ENCODE data around the gene LRRC1. TPM values are rescaled to one million over a fixed set of nuclear protein-coding genes. Genes with fewer than 3 reads are reported as not detected.
A peak's percentile ranks its signal among the peaks of the same experiment; 100 is the strongest.

The LRRC1 gene
- total and polyA plus RNA-seq, 2 of the 13 experiments (the other 11 are each of a cell fraction or from before 2014, with no cell fraction given) = 15.6 to 27.7 TPM

GRCh38 chr6:53956068-53956711 lies 161.4 kb downstream of the LRRC1 start (continued):
- TF ChIP-seq ZBTB10 (CRISPR knock-in tag; IDR thresholded peaks at IDR 0.05; ENCODE audit: borderline replicate concordance) (no peak), NPAS2 (CRISPR knock-in tag; IDR thresholded peaks at IDR 0.05; ENCODE audit: borderline replicate concordance) (no peak), ZNF331 (CRISPR knock-in tag; IDR thresholded peaks at IDR 0.05) (0 out of 2 replicates have a peak, but pooled peaks have one; percentile 33), ZNF33B (CRISPR knock-in tag; IDR thresholded peaks at IDR 0.05) (0 out of 2 replicates have a peak, but pooled peaks have one; percentile 48), DR1 (CRISPR knock-in tag; IDR thresholded peaks at IDR 0.05) (no peak), CEBPG (CRISPR knock-in tag; IDR thresholded peaks at IDR 0.05) (no peak), SMARCE1 (IDR thresholded peaks at IDR 0.05; ENCODE audit: borderline replicate concordance) (no peak), NFKBIZ (CRISPR knock-in tag; IDR thresholded peaks at IDR 0.05) (peak; percentile 64; the same call in 1 of the 2 replicates), ARHGAP35 (CRISPR knock-in tag; IDR thresholded peaks at IDR 0.05; ENCODE audit: borderline replicate concordance) (no peak), DZIP1 (CRISPR knock-in tag; IDR thresholded peaks at IDR 0.05) (no peak), NR2F2 (IDR thresholded peaks at IDR 0.05; ENCODE audit: borderline replicate concordance, low read depth) (no peak), ZNF138 (CRISPR knock-in tag; IDR thresholded peaks at IDR 0.05; ENCODE audit: low read depth) (no peak), RAD21 (CRISPR knock-in tag; IDR thresholded peaks at IDR 0.05) (peak; percentile 92), ZNF703 (CRISPR knock-in tag; IDR thresholded peaks at IDR 0.05; ENCODE audit: borderline replicate concordance) (no peak), YY1 (IDR thresholded peaks at IDR 0.05; ENCODE audit: insufficient read depth, insufficient replicate concordance, low read depth, low read length) (peak; percentile 31), IKZF4 (CRISPR knock-in tag; IDR thresholded peaks at IDR 0.05; ENCODE audit: borderline replicate concordance, low read depth, not compliant biosample characterization) (no peak), GATAD2A (CRISPR knock-in tag; IDR thresholded peaks at IDR 0.05) (peak; percentile 36; the same call in 1 of the 2 replicates), BORCS8-MEF2B (CRISPR knock-in tag; IDR thresholded peaks at IDR 0.05) (peak; percentile 44; the same call in 1 of the 2 replicates), IRF1 (CRISPR knock-in tag; IDR thresholded peaks at IDR 0.05; ENCODE audit: low read depth) (no peak), KDM4B (CRISPR knock-in tag; IDR thresholded peaks at IDR 0.05) (no peak), NFIB (CRISPR knock-in tag; IDR thresholded peaks at IDR 0.05; ENCODE audit: borderline replicate concordance) (no peak), ZMAT5 (CRISPR knock-in tag; IDR thresholded peaks at IDR 0.05; ENCODE audit: borderline replicate concordance, low read depth) (no peak), BCL3 (CRISPR knock-in tag; IDR thresholded peaks at IDR 0.05) (no peak)

Data from HepG2 (cell line).